HG02759 (cell line): ENCODE measurements around the gene TRAF7.
"Not testable (repeated sequence)": the region's sequence is repeated elsewhere in the genome, so short reads cannot be mapped to it uniquely, and the experiment has no call there.

ENCODE experiments used
- ATAC-seq: cut with Tn5 transposase; IDR thresholded peaks from one replicate; pipeline ENCODE4 v1.9.1; 2021; ENCODE audit warnings: mild to moderate bottlenecking, moderate library complexity; ENCODE audit not compliant: unreplicated experiment

TRAF7 gene

GRCh38 chr16:2155091-2155950, at the start of gene TRAF7:
Gene TRAF7, plus strand, starts transcription at chr16:2155782. Its CDS starts 8,139 bp downstream, at chr16:2163921.
- peak; percentile 85 for ATAC-seq

- ATAC-seq: not testable (repeated sequence)
Observed at GRCh38 chr16:2106211-2106610, 49.4 kb upstream of the TRAF7 start.

DNA sequence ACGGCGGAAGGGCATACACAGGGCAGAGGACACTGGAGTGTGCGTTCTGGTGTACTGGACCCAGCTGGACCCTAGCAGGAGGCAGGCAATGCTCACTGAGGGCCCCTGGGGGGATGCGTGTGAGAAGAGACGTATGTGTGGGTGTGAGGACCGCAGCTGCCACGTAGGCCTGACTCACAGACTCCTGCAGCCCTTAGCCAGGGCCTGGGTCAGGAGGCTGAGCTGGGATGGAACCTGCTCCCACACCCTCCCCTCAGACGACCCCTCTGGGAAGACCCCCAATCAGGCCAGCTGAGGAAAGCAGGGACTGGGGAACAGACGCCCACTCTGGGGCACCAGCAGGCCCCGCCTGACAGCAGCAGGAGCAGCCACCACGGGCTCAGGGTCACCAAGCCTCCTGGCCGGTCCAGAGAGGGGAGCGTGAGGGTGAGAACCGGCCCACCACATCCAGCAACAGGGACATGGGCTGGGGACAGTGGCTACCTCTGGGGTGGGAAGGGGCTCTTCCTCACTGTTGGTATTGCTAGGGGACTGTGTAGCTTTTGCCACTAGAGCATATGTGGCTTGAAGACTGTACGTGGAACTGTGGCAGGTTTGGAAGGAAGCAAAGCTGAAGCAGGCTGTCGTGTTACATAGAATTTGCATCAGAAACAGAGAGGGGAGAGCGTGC, 48.3 kb upstream of the TRAF7 start:
- ATAC-seq: not testable (repeated sequence)

DNA sequence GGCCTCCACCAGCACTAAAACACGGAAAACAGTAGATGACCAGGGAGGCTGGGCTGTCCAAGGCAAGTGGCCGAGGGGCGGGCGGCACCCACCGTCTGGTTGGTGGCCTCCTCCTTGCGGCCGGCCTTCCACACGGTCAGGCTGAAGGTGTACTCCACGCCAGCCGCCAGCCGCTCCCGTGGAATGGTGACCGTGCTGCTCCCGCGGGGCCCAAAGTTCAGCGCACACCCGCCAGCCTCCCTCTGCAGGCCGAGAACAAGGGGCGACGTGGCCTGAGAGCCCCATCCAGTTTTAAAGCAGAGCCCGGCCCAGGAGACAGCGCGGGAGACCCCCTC, 47.8 kb upstream of the TRAF7 start:
- not testable (repeated sequence) for ATAC-seq

- not testable (repeated sequence) for ATAC-seq
Observed at GRCh38 chr16:2108446-2109270, 46.9 kb upstream of the TRAF7 start.

DNA sequence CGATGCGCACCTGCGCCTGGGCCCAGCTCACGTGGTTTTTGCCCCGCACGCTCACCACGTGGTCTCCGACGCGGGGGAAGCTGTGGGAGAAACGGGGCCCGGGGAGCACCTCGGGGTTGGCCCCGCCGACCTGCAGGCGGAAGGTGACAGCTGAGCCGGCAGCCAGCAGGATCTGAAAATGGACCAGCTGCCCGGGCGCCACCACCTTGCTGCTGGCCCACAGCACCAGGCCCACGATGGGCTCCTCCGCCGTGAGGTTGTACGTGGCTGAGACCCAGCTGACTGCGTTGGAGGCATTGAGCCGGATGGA, 46.4 kb upstream of the TRAF7 start:
- ATAC-seq: not testable (repeated sequence)

DNA sequence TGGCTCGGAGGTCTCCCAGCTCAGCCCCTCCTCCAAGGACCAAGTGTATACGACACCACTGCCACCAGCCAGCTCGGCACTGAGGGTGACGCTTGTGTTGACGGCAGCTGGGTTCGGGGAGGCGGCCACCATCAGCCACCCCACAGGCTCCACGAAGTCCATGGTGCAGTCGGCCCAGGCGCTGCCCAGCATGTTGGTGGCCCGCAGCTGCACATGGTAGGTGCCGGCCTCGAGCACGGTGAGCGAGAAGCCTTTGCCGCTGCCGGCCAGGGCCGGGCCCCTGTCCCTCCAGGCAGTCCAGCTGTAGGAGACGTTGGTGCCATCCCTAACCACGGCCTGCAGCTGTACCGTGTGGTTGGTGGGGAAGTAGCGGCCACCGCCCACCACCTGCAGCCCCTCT, 45.7 kb upstream of the TRAF7 start:
- not testable (repeated sequence) for ATAC-seq

DNA sequence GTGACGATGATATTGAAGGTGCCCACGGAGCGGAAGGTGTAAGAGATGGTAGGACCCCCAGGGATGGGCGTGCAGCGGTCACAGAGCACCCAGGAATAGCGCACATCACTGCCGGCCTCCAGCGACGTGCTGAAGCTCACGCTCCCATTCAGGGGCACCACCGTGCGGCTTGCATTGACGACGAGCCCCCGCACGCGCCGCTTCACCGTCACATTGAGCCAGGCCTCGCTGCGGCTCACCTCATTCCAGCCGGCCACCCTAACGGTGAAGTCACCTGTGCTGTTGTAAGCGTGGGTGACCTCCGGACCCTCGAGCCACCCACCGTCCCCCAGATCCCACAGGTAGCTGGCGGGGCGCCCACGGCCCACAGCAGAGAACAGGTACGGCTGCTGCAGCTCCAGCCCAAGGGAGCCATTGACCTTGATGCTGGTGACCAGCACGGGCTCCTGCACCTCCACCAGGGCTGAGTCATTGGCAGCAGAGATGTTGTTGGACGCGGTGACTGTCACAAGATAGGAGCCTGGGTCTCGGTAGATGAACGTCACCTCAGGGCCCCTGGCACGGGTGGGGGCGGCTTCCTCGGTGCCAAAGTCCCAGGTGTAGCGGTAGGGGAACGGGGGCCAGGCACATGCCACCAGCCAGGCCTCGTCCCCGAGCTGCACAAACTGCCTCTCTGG, 45.1 kb upstream of the TRAF7 start:
- ATAC-seq: not testable (repeated sequence)

DNA sequence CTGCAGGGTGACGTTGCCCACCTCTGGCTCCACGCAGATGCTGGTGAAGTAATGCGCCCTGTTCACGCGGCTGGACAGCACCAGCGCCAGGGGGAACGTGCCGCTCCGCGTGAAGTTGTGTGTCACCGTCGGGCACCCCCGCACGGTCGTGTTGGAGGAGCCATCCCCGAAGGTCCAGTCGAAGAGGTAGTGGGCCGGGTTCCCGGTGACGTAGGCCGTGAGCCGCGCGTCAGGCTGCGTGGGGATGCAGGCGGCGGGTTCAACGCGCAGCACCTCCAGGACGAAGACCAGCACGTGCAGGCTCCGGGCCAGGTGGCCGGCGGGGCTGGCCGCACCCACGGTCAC, 44.6 kb upstream of the TRAF7 start:
- ATAC-seq: not testable (repeated sequence)

DNA sequence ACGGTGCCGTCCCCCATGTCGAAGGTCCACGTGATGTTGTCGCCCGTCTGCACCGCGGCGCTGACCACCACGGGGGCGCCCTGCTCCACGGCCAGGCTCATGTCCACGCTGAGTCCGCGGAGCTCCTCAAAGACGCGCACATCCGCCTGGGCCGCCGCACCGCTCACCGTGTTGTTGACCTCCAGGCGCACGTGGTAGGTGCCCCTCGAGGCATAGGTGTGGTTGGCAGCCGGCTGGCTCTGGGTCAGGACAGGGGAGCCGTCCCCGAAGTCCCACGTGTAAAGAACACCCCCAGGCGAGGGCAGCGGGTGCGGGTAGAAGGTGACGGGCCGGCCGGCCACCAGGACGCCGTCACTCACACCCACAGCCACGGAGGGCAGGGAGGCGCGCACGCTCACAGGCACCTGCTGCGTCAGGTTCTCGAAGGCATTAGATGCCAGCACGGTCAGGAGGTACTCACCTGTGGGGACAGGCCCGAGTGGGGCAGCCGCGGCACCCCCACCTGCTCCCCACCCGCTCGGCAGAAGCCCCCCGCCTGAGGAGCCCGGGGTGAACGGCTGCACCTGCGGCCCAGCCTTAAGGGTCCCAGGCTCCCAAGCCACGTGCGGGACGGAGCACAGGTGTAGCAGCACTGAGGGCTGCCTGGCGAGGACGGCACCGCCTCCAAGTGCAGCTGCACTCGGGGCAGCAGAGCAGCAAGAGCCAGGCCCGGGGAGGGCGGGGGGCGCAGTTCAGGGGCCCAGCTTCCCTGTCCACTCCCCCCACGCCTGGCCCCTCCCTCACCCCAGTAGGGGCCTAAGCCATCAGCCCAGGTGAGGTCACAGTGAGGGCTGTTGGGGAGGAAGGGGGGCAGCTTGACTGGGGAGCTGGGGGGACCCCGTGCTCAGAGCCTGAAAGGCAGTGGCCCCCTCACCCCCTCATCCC, 43.9 kb upstream of the TRAF7 start:
- ATAC-seq: not testable (repeated sequence)

DNA sequence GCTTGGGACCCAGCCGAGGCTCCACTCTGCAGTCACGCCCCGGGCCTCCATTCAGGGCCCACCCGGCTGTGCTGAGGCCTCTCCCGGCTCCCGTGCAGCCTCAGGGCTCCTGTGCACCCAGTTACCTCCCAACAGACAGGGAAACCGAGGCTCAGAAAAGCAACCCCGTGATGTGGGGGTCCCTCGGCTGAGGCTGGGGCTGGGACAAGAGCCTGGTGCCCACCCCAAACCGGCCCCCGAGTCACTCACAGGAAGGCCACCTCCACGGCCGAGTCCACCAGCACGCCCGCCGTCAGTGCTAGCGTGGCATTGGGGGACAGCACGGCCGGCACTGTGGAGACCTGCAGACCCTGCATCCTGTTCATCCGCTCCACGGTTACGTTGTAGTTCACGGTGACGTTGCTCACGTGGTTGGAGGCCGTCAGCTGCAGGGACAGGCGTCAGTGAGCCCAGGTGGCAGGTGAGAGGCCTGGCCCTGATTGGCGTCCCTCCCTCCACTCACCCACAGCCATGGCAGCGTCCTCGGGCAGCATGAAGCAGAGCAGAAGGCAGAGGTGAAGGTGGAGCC, 43.0 kb upstream of the TRAF7 start:
- not testable (repeated sequence) for ATAC-seq

GRCh38 chr16:2114225-2114624, 41.4 kb upstream of the TRAF7 start:
- ATAC-seq: not testable (repeated sequence)

DNA sequence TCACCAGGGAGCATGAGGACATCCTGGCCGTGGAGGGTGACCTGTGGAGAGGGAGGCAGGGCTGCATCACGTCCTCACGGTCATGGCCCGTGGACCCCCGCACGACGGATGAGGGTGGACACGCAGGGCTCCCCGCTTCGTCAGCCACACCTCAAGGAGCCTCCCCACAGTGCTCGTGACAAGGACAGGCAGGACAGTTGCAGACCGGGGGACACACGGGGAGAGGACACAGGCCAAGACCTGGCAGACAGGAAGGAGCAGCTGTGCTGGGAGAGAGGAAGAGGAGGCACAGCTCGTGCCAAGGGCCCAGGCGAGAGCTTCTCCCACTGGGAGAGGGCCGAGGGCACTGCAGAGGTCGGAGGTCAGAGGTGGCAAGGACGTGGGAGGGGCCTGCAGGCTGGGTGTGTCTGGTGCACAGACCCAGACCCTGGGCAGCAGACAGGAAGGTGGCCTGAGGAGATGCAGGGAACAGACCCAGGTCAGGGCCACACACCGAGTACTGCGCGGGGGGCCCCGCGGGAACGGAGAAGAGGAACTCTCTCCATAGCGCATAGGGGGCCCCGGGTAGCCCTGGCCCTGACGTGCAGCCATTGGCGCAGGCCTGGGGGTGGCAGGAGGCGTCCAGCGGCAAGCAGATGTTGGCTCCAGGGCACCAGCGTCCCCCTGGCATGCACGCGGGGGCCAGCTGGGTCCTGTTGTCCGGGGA, 40.5 kb upstream of the TRAF7 start:
- ATAC-seq: not testable (repeated sequence)

- no peak for ATAC-seq
Observed at GRCh38 chr16:2115591-2115973, 40.0 kb upstream of the TRAF7 start.

DNA sequence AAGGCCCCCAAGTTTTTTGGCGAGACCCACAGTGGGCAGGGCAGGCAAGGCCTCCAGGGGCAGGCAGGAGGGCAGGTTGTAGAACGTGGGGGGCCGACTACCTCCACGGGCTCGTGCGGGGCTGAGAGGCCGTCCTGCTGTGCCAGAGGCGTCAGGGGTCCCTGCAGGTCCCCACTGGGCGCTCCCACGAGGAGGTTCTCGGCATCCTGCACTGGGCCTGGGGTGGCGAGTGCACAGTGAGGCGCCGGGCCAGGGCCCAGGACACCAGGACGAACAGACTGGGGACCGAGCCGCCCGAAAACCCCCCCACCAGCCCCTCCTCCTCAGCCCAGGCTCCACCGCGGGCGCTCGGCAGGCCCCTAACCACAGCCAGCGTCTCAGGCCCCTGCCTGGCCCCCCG, 39.2 kb upstream of the TRAF7 start:
- not testable (repeated sequence) for ATAC-seq

DNA sequence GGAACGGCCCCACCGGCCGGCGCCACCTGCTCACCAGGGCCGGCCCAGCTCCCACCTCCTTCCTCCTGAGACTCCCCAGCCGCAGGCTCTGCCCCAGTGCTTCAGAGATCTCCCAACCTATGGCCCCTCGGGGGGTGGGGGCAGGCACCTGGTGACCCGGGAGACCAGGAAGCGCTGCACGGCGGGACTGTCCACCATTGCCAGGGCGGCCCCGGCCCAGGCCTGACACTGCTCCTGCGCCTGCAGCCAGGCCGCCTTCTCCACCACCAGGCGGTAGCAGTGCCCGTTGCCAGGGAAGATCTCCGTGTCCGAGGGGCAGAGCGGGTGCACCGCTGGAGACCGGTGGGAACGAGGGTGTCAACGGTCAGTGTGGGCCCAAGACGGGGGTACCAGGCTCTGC, 38.2 kb upstream of the TRAF7 start:
- ATAC-seq: not testable (repeated sequence)

GRCh38 chr16:2117960-2118722, 37.4 kb upstream of the TRAF7 start:
- ATAC-seq: not testable (repeated sequence)

- ATAC-seq: not testable (repeated sequence)
Observed at GRCh38 chr16:2121325-2121724, 34.3 kb upstream of the TRAF7 start.
